LNCaP clone FGC (cell line): ENCODE measurements around the gene DZIP1.

Experiments used
- DNase-seq: peaks from one replicate; pipeline ENCODE4 v3.0.0-alpha.2; 2011; ENCODE audit warnings: low read depth
- H3K4me3 ChIP-seq: 2 replicates; pipeline ENCODE4 v1.5.1; 2011; ENCODE audit warnings: mild to moderate bottlenecking, low read depth, low read length, control low read depth
- CTCF ChIP-seq: IDR thresholded peaks from 2 replicates; pipeline ENCODE4 v1.5.1; 2012; ENCODE audit warnings: mild to moderate bottlenecking; ENCODE audit not compliant: control insufficient read depth, insufficient read depth; ENCODE audit errors: extremely low read depth

DZIP1 gene

GRCh38 chr13:95552539-95553441, 91.7 kb downstream of the DZIP1 start, which contains the start of gene CLDN10:
CLDN10 (plus strand) TSS chr13:95552720; CDS start chr13:95552754, 34 bp downstream.
- no peak for TF ChIP-seq CTCF
- DNase-seq: no peak
- H3K4me3 ChIP-seq: no peak within 1 kb of the TSS

GRCh38 chr13:95552208-95552538, 92.3 kb downstream of the DZIP1 start:
- H3K4me3 ChIP-seq: no peak overlapping the region
- no peak for TF ChIP-seq CTCF
- DNase-seq: no peak

GRCh38 chr13:95547531-95548167, 96.9 kb downstream of the DZIP1 start:
- H3K4me3 ChIP-seq: no peak overlapping the region
- no peak for TF ChIP-seq CTCF
- no peak for DNase-seq

- DNase-seq: no peak
- no peak overlapping the region for H3K4me3 ChIP-seq
- no peak for TF ChIP-seq CTCF
Measured at GRCh38 chr13:95546919-95547318, 97.6 kb downstream of the DZIP1 start.

- no peak overlapping the region for H3K4me3 ChIP-seq
- no peak for TF ChIP-seq CTCF
- DNase-seq: no peak
Measured at GRCh38 chr13:95544293-95544692, 100.2 kb downstream of the DZIP1 start.

GRCh38 chr13:95541911-95542474, 102.5 kb downstream of the DZIP1 start:
- H3K4me3 ChIP-seq: no peak overlapping the region
- TF ChIP-seq CTCF: no peak
- no peak for DNase-seq
